Left ventricle myocardium inferior (tissue), 1 donor: Measurements from ENCODE around the gene MGAT4D. TPM values are rescaled to one million over a fixed set of nuclear protein-coding genes. Genes with fewer than 3 reads are reported as not detected.
A peak's percentile ranks its signal among the peaks of the same experiment; 100 is the strongest.
"Not testable (repeated sequence)": the region's sequence is repeated elsewhere in the genome, so short reads cannot be mapped to it uniquely, and the experiment has no call there.

Experiments
- DNase-seq: peaks from one replicate; pipeline ENCODE4 v3.0.0-alpha.2; 2020
- H3K27ac ChIP-seq: fragments of 200-600 bp; replicated peaks from 2 replicates; pipeline ENCODE4 v1.8.0; 2021
- H3K27me3 ChIP-seq: fragments of 200-600 bp; 2 replicates; pipeline ENCODE4 v1.8.0; 2021; ENCODE audit warnings: low read depth
- H3K36me3 ChIP-seq: fragments of 200-600 bp; 2 replicates; pipeline ENCODE4 v1.8.0; 2021
- H3K4me1 ChIP-seq: fragments of 200-600 bp; 2 replicates; pipeline ENCODE4 v1.8.0; 2021
- H3K4me3 ChIP-seq: fragments of 200-600 bp; 2 replicates; pipeline ENCODE4 v1.8.0; 2021; ENCODE audit warnings: mild to moderate bottlenecking, moderate library complexity
- H3K9me3 ChIP-seq: fragments of 200-600 bp; replicated peaks from 2 replicates; pipeline ENCODE4 v1.8.0; 2021
- intact Hi-C: fragments of 100-400 bp; cut with micrococcal nuclease; formaldehyde crosslinking; loops from one replicate; pipeline ENCODE4 v1.11.0; 2022
- total RNA-seq: library from RNA; stranded (reverse); fragmentation: NEBNext Ultra II Directional; extraction: Animal tissue kit (Norgen Biotek cat#: 25700); gene quantifications from one replicate; pipeline ENCODE4 v1.2.1, GENCODE V29; 2021
- TF ChIP-seq, protein P1 (sequence below): fragments of 200-600 bp; IDR thresholded peaks from 2 replicates; pipeline ENCODE4 v1.8.0; 2021; ENCODE audit warnings: antibody characterized with exemption, mild to moderate bottlenecking, borderline replicate concordance
- donor health status: DM: no; HTN: yes; CAD: no; lungs with severe emphysema.

The MGAT4D gene
- total RNA-seq, 1 donor from 2014 or later: not detected

DNA sequence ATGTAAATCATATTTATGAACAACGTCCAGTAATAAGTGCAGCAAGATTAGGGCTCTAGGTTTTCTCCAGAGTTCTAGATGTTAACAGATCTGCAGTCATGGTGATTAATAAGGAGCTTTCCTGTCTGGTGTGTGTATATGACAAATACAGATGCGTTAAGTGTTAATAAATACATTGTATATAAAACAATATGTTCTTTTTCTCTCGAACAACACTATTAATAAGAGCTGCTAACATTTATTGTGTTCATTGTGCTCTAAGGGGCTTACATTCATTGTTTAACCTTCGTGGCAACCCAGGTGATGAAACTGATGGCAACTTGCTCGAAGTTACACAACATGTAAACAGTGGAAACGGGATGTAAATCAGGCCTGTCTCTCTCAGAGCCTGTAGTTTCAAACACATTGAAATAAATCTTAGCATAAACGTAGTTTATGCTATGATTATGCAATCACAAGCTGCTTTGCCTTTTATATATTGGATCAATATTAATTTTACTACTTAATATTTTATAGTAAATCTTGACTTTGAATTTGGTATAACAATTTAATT lies 70.1 kb downstream of the MGAT4D start:
- peak overlapping the region; percentile 89 for H3K27ac ChIP-seq
- intact Hi-C loops: no loop called here

DNA sequence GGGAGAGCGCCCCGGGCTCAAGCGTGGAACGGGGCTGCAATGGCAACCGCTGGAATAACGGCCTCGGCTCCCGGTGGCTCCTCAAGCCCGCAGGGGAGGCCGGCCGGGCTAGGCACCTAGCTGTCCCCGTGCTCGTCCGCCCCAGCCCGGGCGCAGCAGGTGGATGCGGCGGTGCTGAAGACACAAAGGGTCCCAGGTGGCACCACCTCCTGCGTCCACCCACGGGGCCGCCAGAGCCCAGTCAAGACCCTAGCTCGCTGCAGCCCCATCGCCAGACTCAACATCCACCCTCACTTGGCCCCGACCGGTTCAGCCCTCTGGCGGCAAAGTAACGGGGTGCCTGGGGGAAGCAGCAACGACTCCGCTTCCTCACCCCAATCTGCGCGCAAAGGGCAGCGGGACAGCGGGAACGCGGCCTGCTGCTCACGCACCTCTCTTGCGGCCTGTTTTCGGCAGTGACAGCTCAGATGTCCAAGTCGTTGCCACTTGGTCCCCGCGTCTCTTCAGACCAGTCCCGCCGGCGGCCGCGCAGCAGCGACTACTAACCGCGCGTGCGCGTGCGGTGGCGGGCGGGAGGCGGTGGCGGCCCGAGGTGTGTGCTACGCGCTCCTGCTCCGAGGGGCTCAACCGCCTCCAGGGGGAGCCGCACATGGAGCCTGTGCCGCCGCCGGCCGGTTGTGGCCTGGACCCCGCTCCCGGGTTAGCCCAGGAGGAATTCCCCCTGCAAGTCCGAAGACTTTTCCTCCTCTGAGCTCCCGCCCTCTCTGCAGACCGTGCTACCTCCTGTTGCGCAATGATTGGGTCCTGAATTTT lies 70.8 kb downstream of the MGAT4D start, which contains the start of gene CLGN:
Gene CLGN, minus strand, starts transcription at position 543 of the 813 bp plus-strand sequence. CDS start 14,570 bp downstream, outside the sequence.
- Histone ChIP-seq H3K4me3 (peak within 1 kb of the TSS; percentile 79), H3K27me3 (peaks cover 15% of the 10 kb centered on the region), H3K27ac (peak within 1 kb of the TSS; percentile 89), H3K4me1 (peaks cover 23% of the 10 kb centered on the region), H3K9me3 (no peaks in the 10 kb centered on the region), H3K36me3 (no peaks in the 10 kb centered on the region)
- intact Hi-C loops: no loop called here
- peak; percentile 77 for DNase-seq
- TF ChIP-seq, protein P1, sequence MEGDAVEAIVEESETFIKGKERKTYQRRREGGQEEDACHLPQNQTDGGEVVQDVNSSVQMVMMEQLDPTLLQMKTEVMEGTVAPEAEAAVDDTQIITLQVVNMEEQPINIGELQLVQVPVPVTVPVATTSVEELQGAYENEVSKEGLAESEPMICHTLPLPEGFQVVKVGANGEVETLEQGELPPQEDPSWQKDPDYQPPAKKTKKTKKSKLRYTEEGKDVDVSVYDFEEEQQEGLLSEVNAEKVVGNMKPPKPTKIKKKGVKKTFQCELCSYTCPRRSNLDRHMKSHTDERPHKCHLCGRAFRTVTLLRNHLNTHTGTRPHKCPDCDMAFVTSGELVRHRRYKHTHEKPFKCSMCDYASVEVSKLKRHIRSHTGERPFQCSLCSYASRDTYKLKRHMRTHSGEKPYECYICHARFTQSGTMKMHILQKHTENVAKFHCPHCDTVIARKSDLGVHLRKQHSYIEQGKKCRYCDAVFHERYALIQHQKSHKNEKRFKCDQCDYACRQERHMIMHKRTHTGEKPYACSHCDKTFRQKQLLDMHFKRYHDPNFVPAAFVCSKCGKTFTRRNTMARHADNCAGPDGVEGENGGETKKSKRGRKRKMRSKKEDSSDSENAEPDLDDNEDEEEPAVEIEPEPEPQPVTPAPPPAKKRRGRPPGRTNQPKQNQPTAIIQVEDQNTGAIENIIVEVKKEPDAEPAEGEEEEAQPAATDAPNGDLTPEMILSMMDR: peak; percentile 63

More for the DNA sequence above, 70.1 kb downstream of the MGAT4D start:
- Histone ChIP-seq H3K36me3 (no peaks in the 10 kb centered on the region), H3K27me3 (peaks cover 15% of the 10 kb centered on the region), H3K4me1 (peaks cover 23% of the 10 kb centered on the region), H3K9me3 (no peaks in the 10 kb centered on the region), H3K4me3 (peak overlapping the region; percentile 79)
- no peak for DNase-seq
- TF ChIP-seq, protein P1: no peak

DNA sequence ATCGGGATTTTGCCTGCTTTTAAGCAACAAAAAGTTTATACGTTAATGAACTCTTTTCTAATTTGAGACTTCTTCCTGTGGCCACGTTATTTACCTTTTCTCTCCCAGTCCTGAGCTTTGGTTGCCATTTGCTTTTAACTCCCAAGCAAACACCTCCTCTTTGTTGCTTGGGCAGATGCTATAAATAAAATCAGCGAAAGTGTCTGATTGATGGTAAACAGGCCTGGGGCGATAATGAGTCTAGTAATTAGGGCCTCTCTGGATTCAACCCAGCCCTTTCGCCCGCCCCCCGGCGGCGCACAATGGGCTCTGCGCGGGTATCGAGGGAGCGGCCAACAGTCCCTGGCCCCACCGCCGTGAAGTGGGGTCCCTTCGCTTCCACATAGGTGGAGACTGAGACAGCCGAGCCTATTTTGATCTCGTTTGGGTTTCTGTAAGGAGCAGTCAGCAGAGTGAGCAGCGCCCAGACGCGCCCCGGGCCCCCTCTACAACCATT lies 71.4 kb downstream of the MGAT4D start:
- Histone ChIP-seq H3K4me3 (peak overlapping the region; percentile 79), H3K9me3 (no peaks in the 10 kb centered on the region), H3K27ac (peak overlapping the region; percentile 89), H3K36me3 (no peaks in the 10 kb centered on the region), H3K4me1 (peaks cover 23% of the 10 kb centered on the region), H3K27me3 (peaks cover 15% of the 10 kb centered on the region)
- TF ChIP-seq, protein P1: no peak
- intact Hi-C loops: no loop called here
- DNase-seq: peak; percentile 44

DNA sequence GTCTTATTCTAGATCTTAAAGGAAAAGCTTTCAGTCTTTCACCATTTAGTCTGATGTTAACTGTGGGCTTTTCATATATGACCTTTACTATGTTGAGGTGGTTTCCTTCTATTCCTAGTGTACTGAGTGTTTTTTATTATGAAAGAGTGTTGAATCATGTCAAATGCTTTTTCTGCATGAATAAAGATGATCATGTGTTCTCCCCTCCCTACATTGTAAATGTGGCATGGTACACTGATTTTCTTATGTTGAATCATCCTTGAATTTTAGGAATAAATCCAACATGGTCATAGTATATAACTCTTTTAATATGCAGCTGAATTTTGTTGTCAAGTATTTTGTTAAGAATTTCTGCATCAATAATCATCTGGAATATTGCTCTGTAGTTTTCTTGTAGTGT lies 75.0 kb downstream of the MGAT4D start:
- intact Hi-C loops: no loop called here

DNA sequence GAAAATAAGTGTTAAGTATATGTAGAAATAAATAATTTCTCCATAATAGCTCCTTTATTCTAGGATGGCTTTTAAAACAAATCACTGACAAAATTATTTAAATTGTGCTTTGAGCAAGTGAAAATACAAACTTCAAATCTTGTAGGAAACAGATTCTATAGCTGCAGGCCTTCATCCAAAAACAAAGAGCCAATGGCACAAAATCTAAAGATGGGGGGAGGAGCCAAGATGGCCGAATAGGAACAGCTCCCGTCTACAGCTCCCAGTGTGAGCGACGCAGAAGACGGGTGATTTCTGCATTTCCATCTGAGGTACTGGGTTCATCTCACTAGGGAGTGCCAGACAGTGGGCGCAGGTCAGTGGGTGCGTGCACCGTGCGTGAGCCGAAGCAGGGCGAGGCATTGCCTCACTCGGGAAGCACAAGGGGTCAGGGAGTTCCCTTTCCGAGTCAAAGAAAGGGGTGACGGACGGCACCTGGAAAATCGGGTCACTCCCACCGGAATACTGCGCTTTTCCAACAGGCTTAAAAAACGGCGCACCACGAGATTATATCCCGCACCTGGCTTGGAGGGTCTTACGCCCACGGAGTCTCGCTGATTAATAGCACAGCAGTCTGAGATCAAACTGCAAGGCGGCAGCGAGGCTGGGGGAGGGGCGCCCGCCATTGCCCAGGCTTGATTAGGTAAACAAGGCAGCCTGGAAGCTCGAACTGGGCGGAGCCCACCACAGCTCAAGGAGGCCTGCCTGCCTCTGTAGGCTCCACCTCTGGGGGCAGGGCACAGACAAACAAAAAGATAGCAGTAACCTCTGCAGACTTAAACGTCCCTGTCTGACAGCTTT lies 84.7 kb downstream of the MGAT4D start:
- intact Hi-C loops, H3K9me3 ChIP-seq, H3K27ac ChIP-seq, DNase-seq, H3K36me3 ChIP-seq, H3K27me3 ChIP-seq, H3K4me3 ChIP-seq: not testable (repeated sequence)
- H3K4me1 ChIP-seq: peaks cover 12% of the 10 kb centered on the region

More for the DNA sequence above, 75.0 kb downstream of the MGAT4D start:
- Histone ChIP-seq H3K4me1 (peaks cover 27% of the 10 kb centered on the region), H3K9me3 (no peaks in the 10 kb centered on the region), H3K36me3 (no peaks in the 10 kb centered on the region), H3K4me3 (no peak overlapping the region), H3K27me3 (peaks cover 15% of the 10 kb centered on the region), H3K27ac (no peak overlapping the region)
- TF ChIP-seq, protein P1: no peak
- DNase-seq: no peak
